Large intestine (tissue), 12 donors: Measurements from ENCODE around the gene GFY. TPM values are rescaled to one million over a fixed set of nuclear protein-coding genes. Genes with fewer than 3 reads are reported as not detected.

Experiments
- DNase-seq, 2 donors: peaks; one replicate each; pipeline versions ENCODE4 v3.0.0 to v3.0.0-alpha.2; 2013
- H3K27ac ChIP-seq: one replicate; pipeline ENCODE4 v1.5.1; 2013; ENCODE audit warnings: low read length
- H3K27me3 ChIP-seq: 2 replicates; pipeline ENCODE4 v1.6.1; 2013; ENCODE audit warnings: low read length; ENCODE audit not compliant: control insufficient read depth, insufficient read depth
- H3K36me3 ChIP-seq: 2 replicates; pipeline ENCODE4 v1.6.1; 2013; ENCODE audit warnings: low read length; ENCODE audit not compliant: control insufficient read depth, insufficient read depth
- H3K4me1 ChIP-seq: one replicate; pipeline ENCODE4 v1.6.1; 2013; ENCODE audit warnings: low read length; ENCODE audit not compliant: control insufficient read depth, insufficient read depth
- H3K4me3 ChIP-seq: one replicate; pipeline ENCODE4 v1.5.1; 2013; ENCODE audit warnings: low read length
- H3K9me3 ChIP-seq: one replicate; pipeline ENCODE4 v1.6.1; 2013; ENCODE audit warnings: mild to moderate bottlenecking, low read depth, low read length, moderate library complexity; ENCODE audit not compliant: control insufficient read depth
- WGBS: methylation state at CpG from one replicate; pipeline ENCODE4 v1.1.5; 2013; ENCODE audit warnings: low lambda C conversion rate; ENCODE audit not compliant: insufficient coverage; 5-methylcytosine and 5-hydroxymethylcytosine counted together
- long read RNA-seq, 11 donors: transcript quantifications; one replicate each; lab custom pipeline, GENCODE V29; 2026
- polyA plus RNA-seq: library from polyadenylated mRNA; unstranded; fragments of 120-200 nt; gene quantifications from one replicate; pipeline ENCODE4 v1.2.1, GENCODE V29; 2013

GFY gene
- not detected for polyA plus RNA-seq
- long read RNA-seq, donor 1 = 0 reads
- long read RNA-seq, donor 2 = 0 reads
- long read RNA-seq, donor 3 = 0 reads
- long read RNA-seq, donor 4 = 0 reads
- long read RNA-seq, donor 5 = 0 reads
- long read RNA-seq, donor 6 = 0 reads
- long read RNA-seq, donor 7 = 0 reads
- long read RNA-seq, donor 8 = 0 reads
- long read RNA-seq, donor 9 = 0 reads
- long read RNA-seq, donor 10 = 0 reads
- long read RNA-seq, donor 11 = 0 reads

- Histone ChIP-seq H3K27ac (no peak within 1 kb of the TSS), H3K9me3 (peaks cover 13% of the 10 kb centered on the region), H3K36me3 (no peaks in the 10 kb centered on the region), H3K4me3 (no peak within 1 kb of the TSS), H3K4me1 (peaks cover 2% of the 10 kb centered on the region), H3K27me3 (peaks cover 100% of the 10 kb centered on the region)
- no peak for DNase-seq
- no CpG with 5 or more reads among the region's 7 CpGs for WGBS
Observed at GRCh38 chr19:49425178-49425577, at the start of gene GFY. GFY (plus strand) TSS chr19:49425388; CDS start chr19:49426431, 1,043 bp downstream.

GRCh38 chr19:49378512-49378911 is 46.7 kb upstream of the GFY start:
- Histone ChIP-seq H3K4me1 (no peaks in the 10 kb centered on the region), H3K36me3 (no peaks in the 10 kb centered on the region), H3K27ac (no peak overlapping the region), H3K27me3 (no peaks in the 10 kb centered on the region), H3K4me3 (no peak overlapping the region), H3K9me3 (peaks cover 4% of the 10 kb centered on the region)
- DNase-seq = no peak
- 100% methylated on average over 1 of the region's 3 CpGs for WGBS

GRCh38 chr19:49380391-49380790 is 44.8 kb upstream of the GFY start:
- WGBS = no CpG with 5 or more reads among the region's 3 CpGs
- no peak overlapping the region for H3K4me3 ChIP-seq

GRCh38 chr19:49382639-49383038 is 42.5 kb upstream of the GFY start:
- no peaks in the 10 kb centered on the region for H3K27me3 ChIP-seq
- H3K36me3 ChIP-seq = no peaks in the 10 kb centered on the region
- H3K4me1 ChIP-seq = no peaks in the 10 kb centered on the region
- WGBS = 92% methylated on average over 3 of the region's 5 CpGs
- no peak for DNase-seq
- H3K9me3 ChIP-seq = peaks cover 4% of the 10 kb centered on the region
- no peak overlapping the region for H3K4me3 ChIP-seq
- H3K27ac ChIP-seq = no peak overlapping the region

More at GRCh38 chr19:49380391-49380790, 44.8 kb upstream of the GFY start:
- Histone ChIP-seq H3K27ac (no peak overlapping the region), H3K9me3 (peaks cover 4% of the 10 kb centered on the region), H3K4me1 (no peaks in the 10 kb centered on the region), H3K36me3 (no peaks in the 10 kb centered on the region), H3K27me3 (no peaks in the 10 kb centered on the region)
- DNase-seq = no peak

- DNase-seq = no peak
- H3K27ac ChIP-seq = no peak overlapping the region
- no peak overlapping the region for H3K4me3 ChIP-seq
- no peaks in the 10 kb centered on the region for H3K4me1 ChIP-seq
- no peaks in the 10 kb centered on the region for H3K27me3 ChIP-seq
- H3K36me3 ChIP-seq = no peaks in the 10 kb centered on the region
- WGBS = no CpG with 5 or more reads among the region's 1 CpG
- H3K9me3 ChIP-seq = peaks cover 8% of the 10 kb centered on the region
Observed at GRCh38 chr19:49383599-49383998, 41.6 kb upstream of the GFY start.

GRCh38 chr19:49387936-49388372 is 37.2 kb upstream of the GFY start, which contains the start of gene KASH5:
KASH5 (plus strand) TSS chr19:49388249; CDS start chr19:49390884, 2,635 bp downstream.
- H3K27me3 ChIP-seq = peaks cover 14% of the 10 kb centered on the region
- no peak within 1 kb of the TSS for H3K27ac ChIP-seq
- H3K36me3 ChIP-seq = no peaks in the 10 kb centered on the region
- DNase-seq = peak; percentile 22 to 48
- H3K9me3 ChIP-seq = peaks cover 8% of the 10 kb centered on the region
- H3K4me1 ChIP-seq = no peaks in the 10 kb centered on the region
- no peak within 1 kb of the TSS for H3K4me3 ChIP-seq
- WGBS = no CpG with 5 or more reads among the region's 40 CpGs

GRCh38 chr19:49389406-49389805 is 35.8 kb upstream of the GFY start:
- WGBS = no CpG with 5 or more reads among the region's 20 CpGs

GRCh38 chr19:49390131-49390928 is 34.9 kb upstream of the GFY start:
- H3K27ac ChIP-seq = no peak overlapping the region
- peaks cover 18% of the 10 kb centered on the region for H3K27me3 ChIP-seq
- no peaks in the 10 kb centered on the region for H3K36me3 ChIP-seq
- H3K9me3 ChIP-seq = peaks cover 4% of the 10 kb centered on the region
- WGBS = 0% methylated on average over 1 of the region's 26 CpGs
- no peaks in the 10 kb centered on the region for H3K4me1 ChIP-seq
- H3K4me3 ChIP-seq = no peak overlapping the region
- no peak for DNase-seq

More at GRCh38 chr19:49389406-49389805, 35.8 kb upstream of the GFY start:
- no peak overlapping the region for H3K4me3 ChIP-seq
- no peaks in the 10 kb centered on the region for H3K36me3 ChIP-seq
- H3K4me1 ChIP-seq = no peaks in the 10 kb centered on the region
- peaks cover 4% of the 10 kb centered on the region for H3K9me3 ChIP-seq
- no peak overlapping the region for H3K27ac ChIP-seq
- DNase-seq = no peak
- peaks cover 18% of the 10 kb centered on the region for H3K27me3 ChIP-seq

- H3K27ac ChIP-seq = no peak overlapping the region
- no peak for DNase-seq
- H3K4me1 ChIP-seq = no peaks in the 10 kb centered on the region
- no CpG with 5 or more reads among the region's 9 CpGs for WGBS
- H3K9me3 ChIP-seq = peaks cover 4% of the 10 kb centered on the region
- no peak overlapping the region for H3K4me3 ChIP-seq
- peaks cover 18% of the 10 kb centered on the region for H3K27me3 ChIP-seq
- H3K36me3 ChIP-seq = no peaks in the 10 kb centered on the region
Observed at GRCh38 chr19:49390929-49391359, 34.2 kb upstream of the GFY start.

- Histone ChIP-seq H3K4me3 (no peak overlapping the region), H3K27ac (no peak overlapping the region)
Observed at GRCh38 chr19:49391581-49392399, 33.4 kb upstream of the GFY start.

More at GRCh38 chr19:49391581-49392399, 33.4 kb upstream of the GFY start:
- 82% methylated on average over 4 of the region's 14 CpGs for WGBS
- Histone ChIP-seq H3K4me1 (no peaks in the 10 kb centered on the region), H3K9me3 (peaks cover 4% of the 10 kb centered on the region), H3K36me3 (no peaks in the 10 kb centered on the region), H3K27me3 (peaks cover 18% of the 10 kb centered on the region)
- peak; percentile 60 to 72 for DNase-seq
